ENCODE data around the gene TMEM248. TPM values are rescaled to one million over a fixed set of nuclear protein-coding genes. Genes with fewer than 3 reads are reported as not detected.

The TMEM248 gene
- total and polyA plus RNA-seq, 2 of the 8 experiments (the other 6 are each of a cell fraction or from before 2014, with no cell fraction given) = 63.6 to 126 TPM

DNA sequence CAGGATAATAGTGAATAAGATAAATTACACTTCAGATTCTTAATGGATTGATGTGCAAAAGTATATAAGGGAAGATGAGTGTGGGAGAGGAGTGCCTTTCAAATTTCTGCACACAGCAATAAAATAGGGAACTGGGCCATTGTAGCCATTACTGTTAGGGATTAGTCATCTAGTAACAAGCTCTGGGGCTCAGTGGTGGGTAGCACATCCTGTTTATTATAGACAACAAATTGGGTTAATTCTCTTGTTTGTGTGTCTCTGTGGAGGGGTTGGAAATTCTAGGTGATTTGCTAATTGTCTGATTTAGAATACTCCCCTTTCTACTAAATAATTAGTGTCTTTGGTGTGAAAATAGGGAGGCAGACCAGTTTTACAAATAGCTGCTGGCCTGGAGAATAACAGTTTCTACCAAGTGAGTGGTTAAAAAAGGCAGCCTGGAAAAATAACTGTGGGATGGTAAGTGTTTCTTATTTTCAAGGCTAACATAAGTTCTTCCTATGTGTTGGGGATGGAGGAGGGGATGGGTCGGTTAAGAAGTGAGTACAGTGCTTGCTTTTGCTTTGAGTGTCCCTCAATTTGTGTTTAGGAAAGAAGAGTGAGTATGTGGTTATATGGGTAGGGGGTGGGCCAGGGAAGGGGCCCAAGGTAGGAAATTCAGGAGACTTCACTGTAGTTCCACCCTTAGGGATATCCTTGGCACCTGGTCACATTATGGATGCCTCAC lies 43.3 kb upstream of the TMEM248 start:
- Histone ChIP-seq H2AFZ (ENCODE audit: low read length) (no peak overlapping the region), H4K5ac (ENCODE audit: insufficient read length, low read depth, low read length) (no peak overlapping the region), H2BK20ac (ENCODE audit: low read length) (no peak overlapping the region), H2AK5ac (ENCODE audit: low read depth, low read length) (no peak overlapping the region), H4K20me1 (replicated peaks in 1 of 2; ENCODE audit: control insufficient read depth in 1 of 2, insufficient read depth in 2 of 2, low read length in 2 of 2) (no peaks in the 10 kb centered on the region), H2BK120ac (replicated peaks; ENCODE audit: low read depth, low read length) (no peak overlapping the region), H3K27me3 (replicated peaks in 1 of 4; ENCODE audit: control insufficient read depth in 3 of 4, extremely low read depth in 1 of 4, insufficient read depth in 3 of 4, low read length in 3 of 4) (no peaks in the 10 kb centered on the region), H3K79me1 (ENCODE audit: low read depth, low read length) (no peaks in the 10 kb centered on the region), H3K36me3 (ENCODE audit: control insufficient read depth in 2 of 4, insufficient read depth in 4 of 4, low read length in 3 of 4) (peaks cover 0 to 3% (median 0%) of the 10 kb centered on the region in 4 experiments; a peak in 2 of 8 replicates), H3K27ac (ENCODE audit: low read depth, low read length) (no peak overlapping the region), H3K9me3 (ENCODE audit: insufficient read depth in 2 of 2, low read depth in 1 of 2, low read length in 1 of 2) (no peaks in the 10 kb centered on the region), H3K23me2 (ENCODE audit: low read depth, low read length) (no peaks in the 10 kb centered on the region), H3K4ac (replicated peaks; ENCODE audit: insufficient read length, low read depth, low read length) (no peak overlapping the region), H2BK15ac (ENCODE audit: low read length) (no peak overlapping the region), H3K79me2 (ENCODE audit: control insufficient read depth in 1 of 2, insufficient read depth in 2 of 2, low read length in 2 of 2) (no peaks in the 10 kb centered on the region), H3K9ac (replicated peaks in 1 of 4; ENCODE audit: extremely low read depth in 1 of 4, low read depth in 3 of 4, low read length in 3 of 4) (no peak overlapping the region), H3K23ac (ENCODE audit: insufficient read length) (no peak overlapping the region), H3K18ac (ENCODE audit: extremely low read depth, low read length) (no peak overlapping the region), H2BK5ac (ENCODE audit: low read depth, low read length) (no peak overlapping the region), H3K14ac (ENCODE audit: insufficient read length) (no peak overlapping the region), H4K8ac (ENCODE audit: extremely low read depth, insufficient read depth, low read length) (no peak overlapping the region), H3K4me1 (replicated peaks in 1 of 4; ENCODE audit: control insufficient read depth in 3 of 4, insufficient read depth in 4 of 4, low read length in 3 of 4) (no peaks in the 10 kb centered on the region), H3K4me2 (ENCODE audit: insufficient read depth in 1 of 2, low read depth in 2 of 2, low read length in 2 of 2) (no peak overlapping the region), H2BK12ac (ENCODE audit: low read depth, low read length) (no peak overlapping the region), H4K91ac (replicated peaks; ENCODE audit: insufficient read length, low read length) (no peak overlapping the region), H3K56ac (replicated peaks; ENCODE audit: insufficient read length, low read depth, low read length) (no peak overlapping the region), H3K4me3 (ENCODE audit: extremely low read depth in 1 of 4, insufficient read depth in 2 of 4, low read depth in 3 of 4, low read length in 4 of 4) (no peak overlapping the region)
- TF ChIP-seq JUN (IDR thresholded peaks at IDR 0.05; ENCODE audit: low read depth, low read length) = no peak
- DNase-seq (ENCODE audit: low read depth in 1 of 2, low spot score in 2 of 2) (no peak), FAIRE-seq (no peak)
- POLR2A ChIA-PET (ENCODE audit: partially characterized antibody) = no interaction called here
- WGBS, 2 experiments (ENCODE audit: extremely low coverage in 1 of 2, insufficient coverage in 1 of 2, insufficient read length in 1 of 2, insufficient replicate concordance in 2 of 2, low coverage in 1 of 2, low lambda C conversion rate in 2 of 2, missing lambda C conversion rate in 1 of 2) = 83% methylated on average over 1 of the region's 1 CpG; no CpG with 5 or more reads in 1 of the 2 experiments
- CTCF ChIA-PET (ENCODE audit: partially characterized antibody) = interaction anchor here (0.6 kb wide), 1 partner anchor 8 kb away, joined by 4 read pairs; no protein-coding TSS in a partner anchor

All from H1 (cell line).